ENCODE data around the gene APBB1IP.
A peak's percentile ranks its signal among the peaks of the same experiment; 100 is the strongest.
"Not testable (repeated sequence)": the region's sequence is repeated elsewhere in the genome, so short reads cannot be mapped to it uniquely, and the experiment has no call there.

The APBB1IP gene

GRCh38 chr10:26499426-26499825 lies 61.3 kb downstream of the APBB1IP start:
- Mint-ChIP-seq H3K4me3 (no peak overlapping the region), H3K36me3 (ENCODE audit: low read depth) (peaks cover 84% of the 10 kb centered on the region), H3K27ac (no peak overlapping the region), H3K9me3 (no peaks in the 10 kb centered on the region), H3K4me1 (ENCODE audit: low read depth) (peaks cover 6% of the 10 kb centered on the region), H3K27me3 (no peaks in the 10 kb centered on the region)

- peaks cover 84% of the 10 kb centered on the region for H3K36me3 Mint-ChIP-seq (ENCODE audit: low read depth)
- no peak overlapping the region for H3K4me3 Mint-ChIP-seq
- no peaks in the 10 kb centered on the region for H3K4me1 Mint-ChIP-seq (ENCODE audit: low read depth)
- no peak overlapping the region for H3K27ac Mint-ChIP-seq
- no peaks in the 10 kb centered on the region for H3K9me3 Mint-ChIP-seq
- no peaks in the 10 kb centered on the region for H3K27me3 Mint-ChIP-seq
Measured at GRCh38 chr10:26502986-26503385, 64.8 kb downstream of the APBB1IP start.

- Mint-ChIP-seq H3K4me1 (ENCODE audit: low read depth) (no peaks in the 10 kb centered on the region), H3K4me3 (no peak overlapping the region), H3K27me3 (no peaks in the 10 kb centered on the region), H3K9me3 (no peaks in the 10 kb centered on the region), H3K27ac (no peak overlapping the region), H3K36me3 (ENCODE audit: low read depth) (peaks cover 83% of the 10 kb centered on the region)
Measured at GRCh38 chr10:26503911-26504310, 65.8 kb downstream of the APBB1IP start.

GRCh38 chr10:26504429-26504828 lies 66.3 kb downstream of the APBB1IP start:
- H3K27ac Mint-ChIP-seq; H3K27me3 Mint-ChIP-seq; H3K4me1 Mint-ChIP-seq (ENCODE audit: low read depth); H3K9me3 Mint-ChIP-seq; H3K4me3 Mint-ChIP-seq: not testable (repeated sequence)
- H3K36me3 Mint-ChIP-seq (ENCODE audit: low read depth), result peaks cover 86% of the 10 kb centered on the region

GRCh38 chr10:26505491-26505890 lies 67.3 kb downstream of the APBB1IP start:
- no peak overlapping the region for H3K27ac Mint-ChIP-seq
- H3K4me3 Mint-ChIP-seq, result no peak overlapping the region

GRCh38 chr10:26506736-26507135 lies 68.6 kb downstream of the APBB1IP start:
- peaks cover 85% of the 10 kb centered on the region for H3K36me3 Mint-ChIP-seq (ENCODE audit: low read depth)
- no peaks in the 10 kb centered on the region for H3K27me3 Mint-ChIP-seq
- H3K4me3 Mint-ChIP-seq, result no peak overlapping the region
- no peaks in the 10 kb centered on the region for H3K9me3 Mint-ChIP-seq
- H3K27ac Mint-ChIP-seq, result peak overlapping the region; percentile 60
- H3K4me1 Mint-ChIP-seq (ENCODE audit: low read depth), result no peaks in the 10 kb centered on the region

More at GRCh38 chr10:26505491-26505890, 67.3 kb downstream of the APBB1IP start:
- Mint-ChIP-seq H3K27me3 (no peaks in the 10 kb centered on the region), H3K4me1 (ENCODE audit: low read depth) (no peaks in the 10 kb centered on the region), H3K36me3 (ENCODE audit: low read depth) (peaks cover 85% of the 10 kb centered on the region), H3K9me3 (no peaks in the 10 kb centered on the region)

- H3K4me1 Mint-ChIP-seq (ENCODE audit: low read depth), result no peaks in the 10 kb centered on the region
- peaks cover 87% of the 10 kb centered on the region for H3K36me3 Mint-ChIP-seq (ENCODE audit: low read depth)
- H3K9me3 Mint-ChIP-seq, result no peaks in the 10 kb centered on the region
- no peaks in the 10 kb centered on the region for H3K27me3 Mint-ChIP-seq
- H3K4me3 Mint-ChIP-seq, result no peak overlapping the region
- H3K27ac Mint-ChIP-seq, result no peak overlapping the region
Measured at GRCh38 chr10:26507441-26507840, 69.3 kb downstream of the APBB1IP start.

GRCh38 chr10:26508016-26508415 lies 69.9 kb downstream of the APBB1IP start:
- Mint-ChIP-seq H3K27ac (peak overlapping the region; percentile 7), H3K9me3 (no peaks in the 10 kb centered on the region), H3K4me1 (ENCODE audit: low read depth) (no peaks in the 10 kb centered on the region), H3K4me3 (no peak overlapping the region), H3K27me3 (no peaks in the 10 kb centered on the region), H3K36me3 (ENCODE audit: low read depth) (peaks cover 87% of the 10 kb centered on the region)

- H3K4me1 Mint-ChIP-seq (ENCODE audit: low read depth), result no peaks in the 10 kb centered on the region
- H3K27me3 Mint-ChIP-seq, result no peaks in the 10 kb centered on the region
- H3K9me3 Mint-ChIP-seq, result no peaks in the 10 kb centered on the region
- no peak overlapping the region for H3K27ac Mint-ChIP-seq
- no peak overlapping the region for H3K4me3 Mint-ChIP-seq
- H3K36me3 Mint-ChIP-seq (ENCODE audit: low read depth), result peaks cover 89% of the 10 kb centered on the region
Measured at GRCh38 chr10:26509307-26509706, 71.2 kb downstream of the APBB1IP start.

- Mint-ChIP-seq H3K4me1 (ENCODE audit: low read depth) (peaks cover 8% of the 10 kb centered on the region), H3K27me3 (no peaks in the 10 kb centered on the region), H3K9me3 (no peaks in the 10 kb centered on the region), H3K27ac (no peak overlapping the region), H3K36me3 (ENCODE audit: low read depth) (peaks cover 88% of the 10 kb centered on the region), H3K4me3 (no peak overlapping the region)
Measured at GRCh38 chr10:26513101-26513500, 75.0 kb downstream of the APBB1IP start.

GRCh38 chr10:26516540-26517101 lies 78.5 kb downstream of the APBB1IP start:
- Mint-ChIP-seq H3K27ac (no peak overlapping the region), H3K4me1 (ENCODE audit: low read depth) (peaks cover 20% of the 10 kb centered on the region), H3K9me3 (no peaks in the 10 kb centered on the region), H3K27me3 (no peaks in the 10 kb centered on the region), H3K36me3 (ENCODE audit: low read depth) (peaks cover 93% of the 10 kb centered on the region), H3K4me3 (no peak overlapping the region)

- H3K4me3 Mint-ChIP-seq, result no peak overlapping the region
- H3K27ac Mint-ChIP-seq, result no peak overlapping the region
- no peaks in the 10 kb centered on the region for H3K9me3 Mint-ChIP-seq
- H3K27me3 Mint-ChIP-seq, result no peaks in the 10 kb centered on the region
- peaks cover 92% of the 10 kb centered on the region for H3K36me3 Mint-ChIP-seq (ENCODE audit: low read depth)
- peaks cover 20% of the 10 kb centered on the region for H3K4me1 Mint-ChIP-seq (ENCODE audit: low read depth)
Measured at GRCh38 chr10:26517141-26517867, 79.2 kb downstream of the APBB1IP start.

- Mint-ChIP-seq H3K27me3 (no peaks in the 10 kb centered on the region), H3K4me3 (no peak overlapping the region), H3K4me1 (ENCODE audit: low read depth) (peaks cover 36% of the 10 kb centered on the region), H3K9me3 (no peaks in the 10 kb centered on the region), H3K36me3 (ENCODE audit: low read depth) (peaks cover 89% of the 10 kb centered on the region), H3K27ac (no peak overlapping the region)
Measured at GRCh38 chr10:26519803-26520202, 81.7 kb downstream of the APBB1IP start.

- Mint-ChIP-seq H3K27ac (no peak overlapping the region), H3K27me3 (no peaks in the 10 kb centered on the region), H3K4me3 (no peak overlapping the region), H3K4me1 (ENCODE audit: low read depth) (peaks cover 42% of the 10 kb centered on the region), H3K36me3 (ENCODE audit: low read depth) (peaks cover 89% of the 10 kb centered on the region), H3K9me3 (no peaks in the 10 kb centered on the region)
Measured at GRCh38 chr10:26520575-26520974, 82.4 kb downstream of the APBB1IP start.

- Mint-ChIP-seq H3K4me1 (ENCODE audit: low read depth) (peaks cover 47% of the 10 kb centered on the region), H3K4me3 (no peak overlapping the region), H3K27me3 (no peaks in the 10 kb centered on the region), H3K36me3 (ENCODE audit: low read depth) (peaks cover 78% of the 10 kb centered on the region), H3K27ac (peak overlapping the region; percentile 67), H3K9me3 (no peaks in the 10 kb centered on the region)
Measured at GRCh38 chr10:26524161-26524896, 86.2 kb downstream of the APBB1IP start.
